ENCODE data around the gene SNX20.
A peak's percentile ranks its signal among the peaks of the same experiment; 100 is the strongest.

The SNX20 gene

DNA sequence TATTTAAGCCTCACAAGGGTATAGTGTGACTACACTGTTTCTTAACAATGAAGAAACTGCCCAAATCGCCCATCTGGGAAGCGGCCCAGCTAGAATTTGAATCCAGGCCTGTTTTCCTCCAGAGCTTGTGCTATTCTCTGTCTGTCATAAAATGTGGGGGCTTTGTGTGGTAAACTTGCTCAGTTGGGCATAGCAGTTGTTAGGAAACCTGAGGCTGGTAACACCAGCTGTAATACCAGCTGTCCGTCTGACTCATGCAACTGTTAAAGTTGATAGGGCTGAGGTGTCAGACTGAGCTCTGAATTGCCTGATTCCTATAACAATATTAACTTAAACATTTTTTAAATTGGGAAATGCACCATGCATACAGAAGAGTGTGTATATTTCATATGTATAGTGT is 21.6 kb upstream of the SNX20 start:
- DNase-seq, result peak; percentile 92

DNA sequence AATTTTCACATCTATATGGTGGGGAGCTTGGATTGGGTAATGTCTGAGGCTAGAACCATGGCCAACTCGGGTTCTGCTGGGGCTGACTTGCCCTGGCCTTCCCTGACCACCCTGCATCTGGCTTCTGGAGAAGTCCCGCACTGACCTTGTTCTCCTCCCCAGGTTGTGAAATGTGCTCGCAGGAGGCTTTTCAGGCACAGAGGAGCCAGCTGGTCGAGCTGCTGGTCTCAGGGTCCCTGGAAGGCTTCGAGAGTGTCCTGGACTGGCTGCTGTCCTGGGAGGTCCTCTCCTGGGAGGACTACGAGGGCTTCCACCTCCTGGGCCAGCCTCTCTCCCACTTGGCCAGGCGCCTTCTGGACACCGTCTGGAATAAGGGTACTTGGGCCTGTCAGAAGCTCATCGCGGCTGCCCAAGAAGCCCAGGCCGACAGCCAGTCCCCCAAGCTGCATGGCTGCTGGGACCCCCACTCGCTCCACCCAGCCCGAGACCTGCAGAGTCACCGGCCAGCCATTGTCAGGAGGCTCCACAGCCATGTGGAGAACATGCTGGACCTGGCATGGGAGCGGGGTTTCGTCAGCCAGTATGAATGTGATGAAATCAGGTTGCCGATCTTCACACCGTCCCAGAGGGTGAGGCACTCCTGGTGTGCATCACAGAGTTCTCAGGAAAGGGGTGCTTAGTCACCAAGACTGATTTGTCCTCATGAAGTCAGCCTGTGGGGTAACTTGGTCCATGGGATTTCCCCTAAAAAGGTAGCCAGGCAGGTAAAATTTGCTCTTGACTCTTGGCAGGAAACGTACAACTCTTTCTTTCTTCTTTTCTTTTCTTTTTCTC is 18.4 kb upstream of the SNX20 start:
- no peak for DNase-seq

- DNase-seq, result no peak
Measured at GRCh38 chr16:50697881-50698767, 17.0 kb upstream of the SNX20 start.

DNA sequence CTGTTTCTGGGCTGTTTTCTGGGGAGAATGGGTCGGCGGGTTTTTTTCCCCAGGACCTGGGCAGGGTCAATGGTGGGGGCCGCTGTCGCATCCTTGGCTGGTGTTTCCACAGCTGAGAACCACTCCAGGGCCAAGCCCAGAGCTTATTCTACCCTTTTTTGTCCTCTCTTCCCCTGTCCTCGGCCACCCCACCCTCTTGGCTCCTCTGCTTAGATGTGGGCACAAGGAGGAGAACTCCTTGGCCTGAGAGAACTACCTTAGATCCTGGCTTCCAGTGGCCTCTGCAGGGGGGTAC is 16.3 kb upstream of the SNX20 start:
- no peak for DNase-seq

DNA sequence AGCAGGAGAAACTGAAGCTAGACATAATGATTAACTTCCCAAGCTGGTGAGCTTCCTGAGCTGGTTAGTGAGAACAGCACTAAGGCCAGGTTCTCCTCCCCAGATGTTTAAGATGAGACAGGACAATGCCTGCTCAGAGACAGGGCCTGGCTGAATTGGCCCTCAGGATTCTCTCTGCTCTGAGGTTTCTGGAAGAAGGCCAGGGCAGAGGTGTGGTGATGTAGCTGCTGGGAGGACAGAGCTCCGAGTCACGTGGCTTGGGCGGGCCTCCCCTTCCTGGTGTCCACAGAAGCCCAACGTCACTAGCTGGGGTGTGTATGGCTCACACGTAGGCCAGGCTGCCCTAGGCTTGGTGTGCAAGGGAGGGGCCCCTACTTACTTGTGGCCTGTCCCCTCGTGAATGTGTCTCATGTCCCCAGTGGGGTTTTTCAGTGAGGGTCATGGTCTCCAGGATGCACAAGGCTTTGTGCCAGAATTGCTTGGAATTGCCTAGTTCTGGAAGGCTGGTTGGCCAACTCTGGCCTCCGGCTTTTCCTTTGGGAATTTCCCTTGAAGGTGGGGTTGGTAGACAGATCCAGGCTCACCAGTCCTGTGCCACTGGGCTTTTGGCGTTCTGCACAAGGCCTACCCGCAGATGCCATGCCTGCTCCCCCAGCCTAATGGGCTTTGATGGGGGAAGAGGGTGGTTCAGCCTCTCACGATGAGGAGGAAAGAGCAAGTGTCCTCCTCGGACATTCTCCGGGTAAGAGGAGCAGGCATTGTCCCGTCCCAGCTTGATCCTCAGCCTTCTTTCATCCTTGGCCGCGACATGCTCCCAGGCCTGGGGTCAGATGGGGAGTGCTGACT is 15.7 kb upstream of the SNX20 start:
- no peak for DNase-seq

DNA sequence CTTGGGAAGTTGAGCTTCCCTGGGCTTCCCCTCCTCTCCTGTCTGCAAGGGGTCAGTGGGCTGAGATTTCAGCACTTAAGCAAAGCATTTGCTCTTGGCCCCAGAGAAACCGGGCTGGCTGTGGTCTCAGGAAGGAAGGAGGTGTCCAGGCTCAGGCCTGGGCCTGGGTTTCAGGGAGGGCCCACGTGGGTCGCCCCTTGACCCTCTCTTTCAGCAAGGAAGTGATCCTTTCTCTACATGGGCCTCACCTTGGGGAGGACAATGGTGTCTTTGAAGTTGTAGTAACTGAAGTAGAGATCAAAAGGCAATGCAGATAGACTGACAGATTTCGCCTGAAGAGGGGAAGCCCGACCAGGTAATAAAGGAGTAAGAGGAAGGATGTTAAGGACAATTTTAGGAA is 15.0 kb upstream of the SNX20 start:
- DNase-seq, result no peak

GRCh38 chr16:50695017-50696000 is 14.2 kb upstream of the SNX20 start:
- no peak for DNase-seq

DNA sequence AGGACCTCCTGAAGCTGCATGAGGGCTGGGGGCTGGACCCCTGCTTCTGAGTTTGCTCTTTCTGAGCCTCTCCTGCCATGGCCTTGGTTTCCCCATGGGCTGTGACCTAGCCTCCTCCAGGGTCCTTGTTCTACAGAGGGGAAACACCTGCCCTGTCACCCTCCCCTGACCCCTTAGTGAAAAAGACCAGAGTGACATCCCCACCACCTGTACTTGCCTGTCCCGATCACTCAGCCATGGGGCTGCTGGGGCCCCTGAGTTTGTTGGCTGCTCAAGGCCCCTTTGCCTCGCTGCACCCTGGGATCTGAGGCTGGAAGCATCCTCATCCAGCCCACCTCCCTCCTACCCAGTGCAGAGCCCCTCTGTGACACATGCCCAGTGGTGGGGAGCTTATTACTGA is 13.1 kb upstream of the SNX20 start:
- DNase-seq, result no peak

- DNase-seq, result no peak
Measured at GRCh38 chr16:50692999-50693781, 12.1 kb upstream of the SNX20 start, which contains the start of gene NOD2. NOD2 (plus strand) TSS chr16:50693606; CDS start chr16:50699496, 5,890 bp downstream.

DNA sequence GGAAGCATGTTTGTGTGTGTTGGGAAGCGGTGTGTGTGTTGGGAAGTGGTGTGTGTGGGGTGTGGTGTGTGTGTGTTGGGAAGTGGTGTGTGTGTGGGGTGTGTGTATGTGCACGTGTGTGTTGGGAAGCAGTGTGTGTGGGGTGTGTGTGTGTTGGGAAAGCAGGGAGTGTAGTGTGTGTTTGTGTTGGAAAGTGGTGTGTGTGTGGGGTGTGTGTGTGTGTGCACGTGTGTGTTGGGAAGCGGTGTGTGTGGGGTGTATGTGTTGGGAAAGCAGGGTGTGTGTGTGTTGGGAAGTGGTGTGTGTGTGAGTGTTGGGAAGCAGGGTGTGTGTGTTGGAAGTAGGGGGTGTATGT is 11.5 kb upstream of the SNX20 start:
- DNase-seq, result no peak

DNA sequence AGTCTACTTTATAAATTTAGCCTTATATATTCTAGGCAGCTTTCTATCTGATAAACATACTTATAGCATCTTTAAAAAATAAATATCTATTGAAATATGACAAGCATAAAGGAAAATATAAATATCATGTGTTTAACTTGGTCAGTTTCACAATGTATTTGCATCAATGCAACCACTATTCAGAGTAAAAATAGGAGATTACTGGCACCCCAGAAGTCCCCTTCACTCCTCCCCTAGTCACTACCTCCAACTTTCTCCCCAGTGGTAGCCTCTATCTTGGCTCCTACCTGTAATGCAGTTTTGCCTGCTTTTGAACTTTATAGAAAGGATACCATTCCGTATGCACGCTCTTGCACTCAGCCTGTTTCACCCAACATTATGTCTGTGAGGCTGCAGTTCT is 9.1 kb upstream of the SNX20 start:
- DNase-seq, result no peak

DNA sequence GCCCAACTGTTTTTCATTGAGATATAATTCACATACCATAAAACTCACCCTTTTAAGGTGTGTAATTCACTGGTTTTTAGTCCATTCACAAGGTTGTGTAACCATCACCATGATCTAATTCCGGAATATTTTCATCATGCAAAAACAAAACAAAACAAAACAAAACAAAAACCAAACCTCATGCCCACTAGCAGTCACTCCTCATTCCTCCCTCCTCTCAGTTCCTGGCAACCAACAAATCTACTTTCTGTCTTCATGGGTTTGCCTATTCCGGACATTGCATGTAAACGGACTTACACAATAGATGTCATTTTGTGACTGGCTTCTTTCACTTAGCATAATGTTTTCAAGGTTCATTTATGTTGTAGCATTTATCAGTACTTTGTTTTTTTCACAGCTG is 7.8 kb upstream of the SNX20 start:
- DNase-seq, result no peak

GRCh38 chr16:50688083-50688482 is 7.0 kb upstream of the SNX20 start:
- no peak for DNase-seq

DNA sequence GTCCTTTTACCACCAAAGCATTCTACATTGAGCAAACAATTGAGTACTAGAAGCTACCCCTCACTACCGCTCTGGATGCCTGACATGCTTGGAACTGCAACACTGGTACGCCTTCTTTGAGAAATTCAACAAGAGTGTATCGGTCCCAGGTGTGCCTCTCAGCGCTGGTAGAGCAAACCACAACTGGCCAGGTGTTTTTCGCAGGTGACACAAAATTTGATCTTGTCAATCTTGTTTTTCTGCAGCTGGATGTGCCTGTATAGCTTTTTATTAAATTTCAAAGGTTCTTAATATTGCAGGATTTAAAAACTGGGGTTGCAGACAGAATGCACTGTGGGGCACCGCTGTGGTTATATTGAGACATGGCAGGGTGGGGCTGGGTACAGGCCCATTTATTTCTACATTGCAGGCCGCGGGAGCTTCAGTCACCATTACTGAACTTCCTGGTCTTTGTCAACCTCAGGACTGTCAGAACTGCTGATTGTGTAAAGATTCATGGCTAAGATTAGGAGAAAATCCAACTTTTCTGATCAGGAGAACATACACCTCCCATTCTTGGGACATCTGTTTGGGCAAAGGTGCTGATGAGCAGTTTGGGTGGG is 4.5 kb upstream of the SNX20 start:
- no peak for DNase-seq

DNA sequence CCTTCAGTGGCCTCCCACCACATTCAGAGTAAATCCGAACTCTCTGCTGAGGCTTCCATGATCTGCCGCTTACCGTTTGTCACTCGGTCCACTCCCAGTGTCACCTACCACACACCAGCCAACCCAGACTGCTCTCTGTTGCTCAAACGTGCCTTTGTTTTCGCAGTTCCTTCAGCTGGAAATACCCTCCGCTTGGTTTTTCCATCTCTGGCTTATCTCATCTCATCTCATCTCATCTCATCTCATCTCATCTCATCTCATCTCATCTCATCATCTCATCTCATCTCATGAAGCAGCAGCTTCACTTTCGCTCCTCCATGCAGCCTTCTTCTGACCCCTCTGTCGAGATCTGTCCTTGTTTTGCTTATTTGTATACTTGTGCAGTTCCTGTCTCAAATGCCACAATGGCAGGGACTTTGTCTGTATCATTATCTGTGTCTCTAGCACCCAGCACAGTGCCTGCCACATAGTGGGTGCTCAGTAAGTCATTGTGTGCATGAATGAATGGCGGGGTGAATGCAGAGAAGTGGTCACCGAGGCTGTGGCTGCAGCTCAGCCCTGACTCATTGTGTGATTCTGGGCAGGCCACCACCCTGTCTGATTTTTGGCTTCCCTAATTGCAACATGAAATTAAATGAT is 3.8 kb upstream of the SNX20 start:
- no peak for DNase-seq

DNA sequence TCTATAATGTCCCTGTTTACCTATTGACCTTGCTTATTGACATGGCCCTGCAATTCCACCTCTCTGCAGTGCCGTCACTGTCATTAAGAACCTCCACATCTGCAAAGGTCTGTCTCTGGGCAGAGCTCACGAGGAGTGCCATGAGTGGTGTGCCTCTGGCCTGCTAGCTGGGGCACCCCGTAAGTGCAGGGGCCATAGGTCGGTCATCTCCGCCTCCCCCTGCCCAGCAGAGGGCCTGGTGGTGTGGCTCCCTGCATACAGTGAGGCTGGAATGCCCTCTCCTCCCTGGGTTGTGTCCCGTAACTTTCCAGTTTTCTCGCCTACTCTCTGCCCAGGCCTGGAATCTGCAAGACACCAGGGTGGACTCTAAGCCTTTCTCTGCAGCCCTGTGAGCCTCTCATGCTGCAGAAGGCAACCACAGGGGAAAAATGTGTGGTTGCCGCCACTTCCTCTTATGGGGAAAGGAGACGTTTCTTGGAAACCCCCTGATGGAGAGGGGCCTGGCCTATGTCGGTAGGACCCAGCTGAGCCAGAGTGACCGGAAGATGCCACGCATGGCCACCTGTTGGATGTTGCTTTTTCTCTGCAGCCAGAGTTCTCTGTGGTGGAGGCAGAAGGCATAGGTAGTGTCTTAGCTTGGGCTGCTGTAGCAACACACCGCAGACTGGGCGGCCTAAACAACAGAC is 2.7 kb upstream of the SNX20 start:
- DNase-seq, result no peak

DNA sequence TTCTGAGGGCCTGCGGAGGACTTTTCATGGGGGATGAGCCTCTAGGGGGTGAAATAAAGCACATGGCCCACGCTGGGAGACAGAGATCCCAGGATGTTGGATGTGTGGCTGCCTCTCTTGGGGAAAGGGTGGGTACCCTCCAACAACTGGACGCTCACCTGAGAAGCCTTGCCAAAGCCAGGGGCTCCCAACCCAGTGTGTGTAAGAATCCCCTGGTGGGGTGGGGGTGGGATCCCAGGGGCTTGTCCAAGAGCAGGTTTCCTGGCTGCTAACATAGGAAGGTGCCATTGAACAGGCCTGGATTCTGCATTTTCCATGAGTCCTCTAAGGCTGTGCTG is 587 bp downstream of the SNX20 start:
- DNase-seq, result no peak

DNA sequence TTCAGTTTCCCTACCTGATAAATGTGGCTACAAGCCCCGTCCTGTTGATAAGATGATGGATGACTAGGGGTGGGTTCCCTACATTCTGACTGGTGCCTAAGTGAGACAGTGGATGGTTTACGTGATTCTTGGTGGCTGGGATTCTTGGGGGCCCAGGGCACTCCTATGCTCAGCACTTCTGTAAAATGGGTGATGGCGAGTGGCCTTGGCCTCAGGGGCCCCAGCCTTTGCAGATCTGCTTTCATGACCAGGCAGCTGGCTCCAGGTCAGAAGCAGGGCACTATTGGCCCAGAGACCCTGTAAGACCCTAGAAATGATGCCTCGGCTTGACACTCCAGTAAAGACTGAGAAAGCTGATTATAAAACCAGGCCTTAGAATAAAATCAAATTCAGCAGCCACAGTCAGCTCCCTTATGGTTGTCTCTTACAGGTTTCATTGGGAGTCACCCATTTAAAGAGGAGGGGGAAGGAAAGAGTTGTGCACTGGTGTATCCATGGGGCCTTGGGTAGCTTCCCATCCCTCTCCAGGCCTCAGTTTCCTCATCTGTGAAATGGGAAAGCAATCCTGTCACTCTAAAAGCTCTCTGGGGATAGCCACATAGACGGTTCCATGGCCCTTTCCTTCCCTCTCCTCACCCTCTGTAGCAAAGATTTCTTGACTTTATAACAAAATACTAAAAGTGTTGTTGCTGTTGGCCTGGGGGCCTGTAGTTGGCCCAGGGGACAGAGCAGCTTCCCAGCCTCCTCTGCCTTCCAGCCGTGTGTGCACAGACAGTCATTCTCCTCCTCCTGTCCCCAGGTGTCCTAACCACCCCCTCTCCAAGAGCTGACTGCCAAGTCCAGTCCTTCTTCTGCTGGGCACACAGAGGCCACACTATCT is 1.2 kb downstream of the SNX20 start:
- no peak for DNase-seq

DNA sequence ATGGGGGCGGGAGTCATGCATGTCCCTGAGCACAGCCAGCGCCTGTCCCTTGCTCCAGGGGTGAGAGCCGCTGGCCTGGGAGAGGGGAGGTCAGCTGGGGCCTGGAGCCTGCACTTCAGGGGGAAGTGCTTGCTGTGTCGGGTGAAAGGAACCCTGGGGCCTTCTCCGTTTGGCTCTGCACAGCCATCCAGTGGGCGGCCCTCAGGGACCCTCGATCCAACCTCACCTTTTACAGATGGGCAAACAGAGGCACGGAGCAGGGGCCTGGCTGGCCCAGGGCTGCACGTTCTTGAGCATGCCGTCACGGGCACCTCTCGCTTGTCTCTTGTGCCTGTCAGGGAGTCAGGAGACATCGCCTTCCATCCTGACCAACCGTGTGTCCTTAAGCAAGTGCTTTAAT is 1.8 kb downstream of the SNX20 start:
- DNase-seq, result no peak

Measured in DMS 273 treated with DMSO at 0.1 percent for 48 hours (cell line).